Smooth muscle cell (in vitro differentiated cells): ENCODE measurements around the gene MSMB. TPM values are rescaled to one million over a fixed set of nuclear protein-coding genes. Genes with fewer than 3 reads are reported as not detected.
"Not testable (repeated sequence)": the region's sequence is repeated elsewhere in the genome, so short reads cannot be mapped to it uniquely, and the experiment has no call there.

Source experiments
- DNase-seq: peaks from one replicate; lab custom pipeline; 2025; ENCODE audit not compliant: unreplicated experiment; lab: John Stamatoyannopoulos, UW
- H2AFZ ChIP-seq: fragments of 200-600 bp; sonication (generic); 2 replicates; pipeline ENCODE4 v1.6.0; 2016; ENCODE audit warnings: antibody characterized with exemption, low read depth, mild to moderate bottlenecking
- H3F3A ChIP-seq: fragments of 200-600 bp; sonication (generic); 2 replicates; pipeline ENCODE4 v1.6.0; 2017; ENCODE audit warnings: antibody characterized with exemption, low read depth
- H3K27ac ChIP-seq: fragments of 200-600 bp; sonication (generic); 2 replicates; pipeline ENCODE4 v1.5.1; 2016; ENCODE audit warnings: low read depth, mild to moderate bottlenecking
- H3K27me3 ChIP-seq: fragments of 200-600 bp; sonication (generic); 2 replicates; pipeline ENCODE4 v1.6.1; 2016; ENCODE audit warnings: low read depth, mild to moderate bottlenecking
- H3K36me3 ChIP-seq: fragments of 200-600 bp; sonication (generic); 2 replicates; pipeline ENCODE4 v1.5.1; 2016; ENCODE audit warnings: low read depth
- H3K4me1 ChIP-seq: fragments of 200-600 bp; sonication (generic); 2 replicates; pipeline ENCODE4 v1.5.1; 2016; ENCODE audit warnings: low read depth
- H3K4me2 ChIP-seq: fragments of 200-600 bp; sonication (generic); 2 replicates; pipeline ENCODE4 v1.6.0; 2016; ENCODE audit warnings: mild to moderate bottlenecking
- H3K4me3 ChIP-seq: fragments of 200-600 bp; sonication (generic); 2 replicates; pipeline ENCODE4 v1.5.1; 2016; ENCODE audit warnings: mild to moderate bottlenecking
- H3K79me2 ChIP-seq: fragments of 200-600 bp; sonication (generic); 2 replicates; pipeline ENCODE4 v1.6.0; 2016; ENCODE audit warnings: low read depth, mild to moderate bottlenecking
- H3K9ac ChIP-seq: fragments of 200-600 bp; sonication (generic); 2 replicates; pipeline ENCODE4 v1.6.0; 2016; ENCODE audit warnings: low read depth
- H3K9me3 ChIP-seq: fragments of 200-600 bp; sonication (generic); replicated peaks from 2 replicates; pipeline ENCODE4 v1.5.1; 2016; ENCODE audit warnings: low read depth
- H4K20me1 ChIP-seq: fragments of 200-600 bp; sonication (generic); 2 replicates; pipeline ENCODE4 v1.6.0; 2016; ENCODE audit warnings: low read depth
- CTCF ChIP-seq: fragments of 200-600 bp; sonication (generic); IDR thresholded peaks from 2 replicates; pipeline ENCODE4 v1.5.1; 2017; ENCODE audit warnings: borderline replicate concordance, mild to moderate bottlenecking, antibody characterized with exemption; ENCODE audit not compliant: insufficient read depth, poor library complexity, severe bottlenecking
- WGBS: methylation state at CpG from one replicate; pipeline ENCODE4 v1.1.7; 2016; ENCODE audit warnings: low lambda C conversion rate; 5-methylcytosine and 5-hydroxymethylcytosine counted together
- polyA plus RNA-seq: library from polyadenylated mRNA; unstranded; fragments of >200 nt; fragmentation: Nextera tagmentation; extraction: Ambion mirVana; gene quantifications from 2 replicates; pipeline ENCODE4 v1.2.1, GENCODE V29; 2016
- total RNA-seq: library from RNA; depleted of rRNA; stranded (reverse); fragments of >200 nt; gene quantifications from 2 replicates; pipeline ENCODE4 v1.2.3, GENCODE V29; 2014

MSMB gene
- total and polyA plus RNA-seq, 2 experiments from 2014 or later: 0.50 TPM; not detected in 1

GRCh38 chr10:46052057-46052790, 6.2 kb upstream of the MSMB start:
- WGBS: 57% methylated on average over 7 of the region's 7 CpGs
- Histone ChIP-seq H3K4me2 (no peak overlapping the region), H3K4me3 (no peak overlapping the region), H3K4me1 (peaks cover 14% of the 10 kb centered on the region), H4K20me1 (no peaks in the 10 kb centered on the region), H2AFZ (peak overlapping the region; percentile 22), H3F3A (no peaks in the 10 kb centered on the region), H3K9me3 (no peaks in the 10 kb centered on the region), H3K27me3 (no peaks in the 10 kb centered on the region), H3K9ac (no peak overlapping the region), H3K27ac (no peak overlapping the region), H3K36me3 (no peaks in the 10 kb centered on the region), H3K79me2 (no peaks in the 10 kb centered on the region)
- no peak for TF ChIP-seq CTCF
- no peak for DNase-seq

GRCh38 chr10:46050941-46051623, 5.0 kb upstream of the MSMB start:
- Histone ChIP-seq H3K79me2 (no peaks in the 10 kb centered on the region), H3K9ac (no peak overlapping the region), H3K27ac (no peak overlapping the region), H3K27me3 (no peaks in the 10 kb centered on the region), H3K4me1 (peaks cover 14% of the 10 kb centered on the region), H3F3A (no peaks in the 10 kb centered on the region), H3K9me3 (no peaks in the 10 kb centered on the region), H2AFZ (no peak overlapping the region), H3K4me3 (no peak overlapping the region), H3K36me3 (no peaks in the 10 kb centered on the region), H3K4me2 (no peak overlapping the region), H4K20me1 (no peaks in the 10 kb centered on the region)
- TF ChIP-seq CTCF: no peak
- WGBS: 84% methylated on average over 11 of the region's 11 CpGs
- no peak for DNase-seq

GRCh38 chr10:46049497-46049831, 3.4 kb upstream of the MSMB start:
- H3K79me2 ChIP-seq, H3F3A ChIP-seq, H3K27me3 ChIP-seq, H3K4me3 ChIP-seq, H2AFZ ChIP-seq, H3K36me3 ChIP-seq, H3K4me2 ChIP-seq, H3K27ac ChIP-seq, H4K20me1 ChIP-seq, DNase-seq, H3K9me3 ChIP-seq, H3K9ac ChIP-seq: not testable (repeated sequence)
- 93% methylated on average over 11 of the region's 11 CpGs for WGBS
- H3K4me1 ChIP-seq: peaks cover 14% of the 10 kb centered on the region

- 70% methylated on average over 2 of the region's 2 CpGs for WGBS
- H4K20me1 ChIP-seq: no peaks in the 10 kb centered on the region
- no peak for TF ChIP-seq CTCF
- no peak overlapping the region for H3K4me2 ChIP-seq
- no peaks in the 10 kb centered on the region for H3K9me3 ChIP-seq
- H2AFZ ChIP-seq: no peak overlapping the region
- H3K79me2 ChIP-seq: no peaks in the 10 kb centered on the region
- no peaks in the 10 kb centered on the region for H3K36me3 ChIP-seq
- H3K9ac ChIP-seq: no peak overlapping the region
- no peak for DNase-seq
- no peak overlapping the region for H3K27ac ChIP-seq
- H3F3A ChIP-seq: no peaks in the 10 kb centered on the region
- H3K27me3 ChIP-seq: no peaks in the 10 kb centered on the region
- peaks cover 14% of the 10 kb centered on the region for H3K4me1 ChIP-seq
- no peak overlapping the region for H3K4me3 ChIP-seq
Observed at GRCh38 chr10:46048152-46048551, 2.1 kb upstream of the MSMB start.
